SK-N-MC (cell line): ENCODE data around the gene RYR2.

Experiments
- EZH2 ChIP-seq: fragments of 200-600 bp; sonication (generic); IDR thresholded peaks from one replicate; pipeline ENCODE4 v1.6.1; 2017; ENCODE audit warnings: antibody characterized with exemption
- POLR2AphosphoS5 ChIP-seq: IDR thresholded peaks from 2 replicates; pipeline ENCODE4 v1.6.1; 2012; ENCODE audit warnings: mild to moderate bottlenecking, low read depth, low read length, borderline replicate concordance

DNA sequence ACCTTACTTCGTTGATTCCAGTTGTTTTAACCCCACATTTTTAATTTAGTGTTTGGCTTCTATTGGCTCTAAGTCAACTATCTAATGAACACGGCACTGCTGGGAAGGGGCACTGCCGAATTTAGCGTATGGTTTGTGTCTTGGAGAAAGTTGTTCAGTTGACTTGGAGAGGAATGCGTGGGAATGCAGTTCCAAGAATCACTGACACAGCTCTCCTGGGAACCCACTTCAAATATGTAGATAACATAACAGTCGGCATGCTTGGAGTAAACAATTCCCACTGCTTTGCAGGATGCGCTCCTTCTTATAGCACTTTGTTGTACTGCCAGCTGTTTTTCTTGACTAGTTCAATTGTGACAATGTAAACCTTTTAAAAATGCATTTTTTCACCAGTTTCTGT is 104.3 kb downstream of the RYR2 start:
- TF ChIP-seq EZH2 (no peak), POLR2AphosphoS5 (no peak; the same call in 1 of the 2 replicates)
